Activated CD4-positive, alpha-beta memory T cell treated with anti-CD3 and anti-CD28 coated beads for 36 hours (primary cell): ENCODE data around the gene NBPF11. TPM values are rescaled to one million over a fixed set of nuclear protein-coding genes. Genes with fewer than 3 reads are reported as not detected.
"Not testable (repeated sequence)": the region's sequence is repeated elsewhere in the genome, so short reads cannot be mapped to it uniquely, and the experiment has no call there.

ENCODE experiments used
- CTCF ChIA-PET: fragments of 350-600 bp; sonication (Branson Sonifier 250); formaldehyde crosslinking; loops from one replicate; lab custom pipeline; 2021; ENCODE audit warnings: antibody characterized with exemption, inconsistent platforms; lab: Charles Lee
- POLR2A ChIA-PET: fragments of 350-600 bp; sonication (Branson Sonifier 250); formaldehyde crosslinking; loops from one replicate; lab custom pipeline; 2021; ENCODE audit warnings: antibody characterized with exemption; lab: Charles Lee
- DNase-seq: peaks from one replicate; pipeline ENCODE4 v3.0.0-alpha.2; 2020
- H3K27ac Mint-ChIP-seq: one replicate; pipeline ENCODE4 v1.8.0; 2021; ENCODE audit warnings: mixed read lengths
- H3K27me3 Mint-ChIP-seq: one replicate; pipeline ENCODE4 v1.8.0; 2021; ENCODE audit warnings: mixed read lengths
- H3K36me3 Mint-ChIP-seq: one replicate; pipeline ENCODE4 v1.8.0; 2021; ENCODE audit warnings: mixed read lengths
- H3K4me1 Mint-ChIP-seq: one replicate; pipeline ENCODE4 v1.8.0; 2021; ENCODE audit warnings: low read depth, mixed read lengths
- H3K4me3 Mint-ChIP-seq: one replicate; pipeline ENCODE4 v1.8.0; 2021; ENCODE audit warnings: mild to moderate bottlenecking, mixed read lengths
- H3K9me3 Mint-ChIP-seq: one replicate; pipeline ENCODE4 v1.8.0; 2021; ENCODE audit warnings: mixed read lengths
- intact Hi-C: fragments of 100-400 bp; cut with micrococcal nuclease; formaldehyde crosslinking; loops from one replicate; pipeline ENCODE4 v1.15.1; 2023
- total RNA-seq, 2 experiments: library from RNA; stranded (reverse); gene quantifications; one replicate each; pipeline ENCODE4 v1.2.3, GENCODE V29; 2021

Gene NBPF11
- total RNA-seq, 2 experiments from 2014 or later = 6.9 to 7.8 TPM

- no peak overlapping the region for H3K27ac Mint-ChIP-seq
- intact Hi-C loops = no loop called here
- H3K4me1 Mint-ChIP-seq = peaks cover 9% of the 10 kb centered on the region
- H3K36me3 Mint-ChIP-seq = no peaks in the 10 kb centered on the region
- no peaks in the 10 kb centered on the region for H3K9me3 Mint-ChIP-seq
- DNase-seq = no peak
- no peak overlapping the region for H3K4me3 Mint-ChIP-seq
- CTCF ChIA-PET = no interaction called here
- POLR2A ChIA-PET = no interaction called here
- H3K27me3 Mint-ChIP-seq = peaks cover 18% of the 10 kb centered on the region
Observed at GRCh38 chr1:148160343-148161052, 8.4 kb upstream of the NBPF11 start.

DNA sequence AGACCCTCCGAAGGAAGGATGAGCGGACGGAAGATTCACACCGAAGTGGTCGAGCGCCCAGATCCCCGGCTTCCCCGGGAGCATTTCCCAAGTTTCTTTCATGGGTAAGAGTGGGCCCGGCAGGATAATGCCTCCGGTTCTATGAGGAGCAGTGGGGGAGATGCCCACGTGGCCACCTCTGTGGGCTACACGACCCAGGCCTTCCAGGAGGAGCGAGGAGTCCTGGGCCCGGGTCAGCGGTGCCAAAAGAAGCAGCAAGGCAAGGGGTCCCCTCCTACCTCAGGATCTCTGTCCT is 7.9 kb upstream of the NBPF11 start:
- ChIA-PET POLR2A (no interaction called here), CTCF (no interaction called here)
- H3K9me3 Mint-ChIP-seq = no peaks in the 10 kb centered on the region
- no peak for DNase-seq
- intact Hi-C loops = no loop called here
- peaks cover 20% of the 10 kb centered on the region for H3K27me3 Mint-ChIP-seq
- peaks cover 9% of the 10 kb centered on the region for H3K4me1 Mint-ChIP-seq
- H3K27ac Mint-ChIP-seq = no peak overlapping the region
- H3K36me3 Mint-ChIP-seq = no peaks in the 10 kb centered on the region
- no peak overlapping the region for H3K4me3 Mint-ChIP-seq

GRCh38 chr1:148158341-148159003 is 6.4 kb upstream of the NBPF11 start:
- Mint-ChIP-seq H3K27ac (no peak overlapping the region), H3K27me3 (peaks cover 20% of the 10 kb centered on the region), H3K36me3 (no peaks in the 10 kb centered on the region), H3K4me3 (no peak overlapping the region), H3K4me1 (peaks cover 9% of the 10 kb centered on the region), H3K9me3 (no peaks in the 10 kb centered on the region)
- intact Hi-C loops = no loop called here
- DNase-seq = no peak
- CTCF ChIA-PET = no interaction called here
- POLR2A ChIA-PET = no interaction called here

DNA sequence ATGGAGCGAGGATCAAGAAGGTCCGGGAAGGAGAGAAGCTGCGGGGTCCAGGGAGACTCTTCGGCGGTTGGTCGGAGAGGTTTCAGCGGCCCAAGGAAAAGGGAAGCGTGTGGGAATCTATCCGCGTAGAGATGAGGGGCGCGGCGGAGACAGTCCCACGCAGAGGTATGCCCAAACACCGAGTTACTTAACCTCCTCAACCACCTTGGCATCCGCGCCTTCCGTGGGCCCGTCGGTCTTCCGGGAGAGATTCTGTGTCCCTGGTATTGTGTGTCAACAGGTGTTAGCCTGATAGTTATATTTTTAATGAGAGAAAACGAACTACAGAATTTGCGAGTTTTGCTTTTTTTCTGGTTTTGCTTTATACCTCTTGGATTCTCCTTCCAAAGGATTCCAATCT is 5.7 kb upstream of the NBPF11 start:
- DNase-seq, CTCF ChIA-PET, intact Hi-C loops, H3K36me3 Mint-ChIP-seq, H3K9me3 Mint-ChIP-seq, H3K4me3 Mint-ChIP-seq, H3K27ac Mint-ChIP-seq, POLR2A ChIA-PET: not testable (repeated sequence)
- H3K27me3 Mint-ChIP-seq = peaks cover 20% of the 10 kb centered on the region
- H3K4me1 Mint-ChIP-seq = peaks cover 11% of the 10 kb centered on the region

DNA sequence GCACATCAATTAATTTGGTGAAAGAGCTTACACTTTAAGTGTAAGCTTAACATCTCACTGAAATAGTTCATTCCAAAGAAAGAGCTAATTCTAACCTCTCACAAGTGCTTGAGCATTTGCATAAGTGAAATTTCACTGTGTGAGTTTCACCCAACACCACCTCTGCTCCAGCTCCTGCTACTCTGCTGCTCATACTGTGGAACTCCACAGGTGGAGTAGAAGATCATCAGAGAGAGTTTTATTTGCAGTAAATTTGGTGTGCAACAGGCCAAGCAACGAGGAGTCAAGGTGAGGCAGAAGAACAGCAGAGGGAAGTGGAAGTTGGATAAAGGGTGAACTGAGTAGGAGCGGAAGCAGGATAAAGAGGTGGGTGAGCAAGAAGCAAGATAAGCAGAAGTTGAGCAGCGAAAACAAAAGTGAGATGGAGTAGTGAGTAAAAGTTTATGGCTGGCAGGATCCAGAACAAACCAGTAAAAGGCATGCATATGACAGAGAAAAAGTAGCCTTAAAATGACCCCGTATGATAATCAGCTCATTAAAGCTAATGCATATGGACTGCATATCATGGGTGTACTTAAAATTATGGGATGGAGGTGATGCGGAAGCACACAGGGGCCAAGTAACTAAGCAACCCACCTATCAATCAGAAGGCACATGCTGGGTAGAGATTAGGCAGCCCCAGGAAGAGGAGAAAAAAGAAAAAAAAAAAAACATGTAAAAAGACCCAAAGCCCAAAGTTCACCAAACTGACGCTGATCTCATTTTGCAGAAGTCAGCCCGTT is 3.6 kb upstream of the NBPF11 start:
- H3K27ac Mint-ChIP-seq, H3K36me3 Mint-ChIP-seq, H3K9me3 Mint-ChIP-seq, intact Hi-C loops, H3K4me3 Mint-ChIP-seq, DNase-seq, POLR2A ChIA-PET, CTCF ChIA-PET: not testable (repeated sequence)
- Mint-ChIP-seq H3K4me1 (peaks cover 16% of the 10 kb centered on the region), H3K27me3 (peaks cover 20% of the 10 kb centered on the region)

DNA sequence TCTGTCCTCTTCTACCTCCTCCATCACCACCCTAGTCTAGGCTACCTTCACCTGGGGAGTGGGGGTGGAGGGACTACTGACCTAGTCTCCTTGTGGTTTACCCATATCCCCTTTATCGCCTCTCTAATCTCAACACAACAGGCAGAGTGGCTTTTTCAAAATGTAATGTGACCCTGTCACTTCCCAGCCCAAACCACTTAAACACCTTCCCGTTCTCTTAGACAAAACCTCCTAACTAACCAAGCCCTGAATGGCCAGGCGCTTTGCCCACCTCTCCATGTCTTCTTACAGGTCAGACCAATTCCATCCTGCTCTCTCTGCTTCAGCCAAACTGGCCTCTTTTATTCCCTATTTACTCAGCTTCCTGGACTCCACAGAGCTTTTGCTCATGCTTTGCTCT is 714 bp upstream of the NBPF11 start:
- H3K27me3 Mint-ChIP-seq, H3K36me3 Mint-ChIP-seq, DNase-seq, H3K9me3 Mint-ChIP-seq, CTCF ChIA-PET, POLR2A ChIA-PET, intact Hi-C loops: not testable (repeated sequence)
- Mint-ChIP-seq H3K4me3 (peak overlapping the region; percentile 54), H3K4me1 (peaks cover 12% of the 10 kb centered on the region), H3K27ac (peak overlapping the region; percentile 54)

- H3K27me3 Mint-ChIP-seq, H3K9me3 Mint-ChIP-seq, CTCF ChIA-PET, H3K36me3 Mint-ChIP-seq, POLR2A ChIA-PET, H3K27ac Mint-ChIP-seq, intact Hi-C loops: not testable (repeated sequence)
- Mint-ChIP-seq H3K4me1 (peaks cover 12% of the 10 kb centered on the region), H3K4me3 (peak overlapping the region; percentile 95)
- DNase-seq = peak; percentile 36
Observed at GRCh38 chr1:148151371-148151819, 686 bp downstream of the NBPF11 start.

GRCh38 chr1:148150945-148151344 is 1.1 kb downstream of the NBPF11 start:
- CTCF ChIA-PET, H3K27me3 Mint-ChIP-seq, POLR2A ChIA-PET, intact Hi-C loops, H3K27ac Mint-ChIP-seq, H3K36me3 Mint-ChIP-seq, H3K9me3 Mint-ChIP-seq: not testable (repeated sequence)
- DNase-seq = peak; percentile 21
- H3K4me3 Mint-ChIP-seq = peak overlapping the region; percentile 95
- H3K4me1 Mint-ChIP-seq = peaks cover 11% of the 10 kb centered on the region

- POLR2A ChIA-PET, CTCF ChIA-PET, H3K27me3 Mint-ChIP-seq, H3K36me3 Mint-ChIP-seq, H3K27ac Mint-ChIP-seq, DNase-seq, H3K4me3 Mint-ChIP-seq, intact Hi-C loops, H3K4me1 Mint-ChIP-seq, H3K9me3 Mint-ChIP-seq: not testable (repeated sequence)
Observed at GRCh38 chr1:148150014-148150413, 2.1 kb downstream of the NBPF11 start.

DNA sequence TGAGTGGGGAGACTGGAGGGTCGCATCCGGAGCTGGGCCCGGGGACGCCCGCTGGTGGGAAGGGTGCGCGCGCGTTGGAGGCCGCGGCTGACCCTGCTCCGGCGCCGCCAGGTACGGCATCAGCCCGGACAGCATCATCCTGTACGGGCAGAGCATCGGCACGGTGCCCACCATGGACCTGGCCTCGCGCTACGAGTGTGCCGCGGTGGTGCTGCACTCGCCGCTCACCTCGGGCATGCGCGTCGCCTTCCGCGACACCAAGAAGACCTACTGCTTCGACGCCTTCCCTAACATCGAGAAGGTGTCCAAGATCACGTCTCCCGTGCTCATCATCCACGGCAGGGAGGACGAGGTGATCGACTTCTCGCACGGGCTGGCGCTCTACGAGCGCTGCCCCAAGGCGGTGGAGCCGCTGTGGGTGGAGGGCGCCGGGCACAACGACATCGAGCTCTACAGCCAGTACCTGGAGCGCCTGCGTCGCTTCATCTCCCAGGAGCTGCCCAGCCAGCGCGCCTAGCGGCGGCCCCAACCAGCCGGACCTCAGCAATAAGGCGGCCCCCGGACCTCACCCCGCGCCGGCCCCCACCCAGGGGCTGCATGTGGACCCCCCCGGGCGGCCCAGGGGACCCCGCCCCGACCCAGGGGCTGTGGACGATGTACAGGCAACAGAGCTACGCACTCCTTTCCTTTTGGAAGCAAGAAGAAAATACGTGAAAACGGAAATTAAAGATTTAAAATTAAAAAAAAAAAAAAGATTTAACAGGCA is 2.8 kb downstream of the NBPF11 start:
- intact Hi-C loops, H3K27me3 Mint-ChIP-seq, CTCF ChIA-PET, POLR2A ChIA-PET, H3K36me3 Mint-ChIP-seq, H3K4me3 Mint-ChIP-seq, H3K9me3 Mint-ChIP-seq, H3K27ac Mint-ChIP-seq, DNase-seq, H3K4me1 Mint-ChIP-seq: not testable (repeated sequence)

DNA sequence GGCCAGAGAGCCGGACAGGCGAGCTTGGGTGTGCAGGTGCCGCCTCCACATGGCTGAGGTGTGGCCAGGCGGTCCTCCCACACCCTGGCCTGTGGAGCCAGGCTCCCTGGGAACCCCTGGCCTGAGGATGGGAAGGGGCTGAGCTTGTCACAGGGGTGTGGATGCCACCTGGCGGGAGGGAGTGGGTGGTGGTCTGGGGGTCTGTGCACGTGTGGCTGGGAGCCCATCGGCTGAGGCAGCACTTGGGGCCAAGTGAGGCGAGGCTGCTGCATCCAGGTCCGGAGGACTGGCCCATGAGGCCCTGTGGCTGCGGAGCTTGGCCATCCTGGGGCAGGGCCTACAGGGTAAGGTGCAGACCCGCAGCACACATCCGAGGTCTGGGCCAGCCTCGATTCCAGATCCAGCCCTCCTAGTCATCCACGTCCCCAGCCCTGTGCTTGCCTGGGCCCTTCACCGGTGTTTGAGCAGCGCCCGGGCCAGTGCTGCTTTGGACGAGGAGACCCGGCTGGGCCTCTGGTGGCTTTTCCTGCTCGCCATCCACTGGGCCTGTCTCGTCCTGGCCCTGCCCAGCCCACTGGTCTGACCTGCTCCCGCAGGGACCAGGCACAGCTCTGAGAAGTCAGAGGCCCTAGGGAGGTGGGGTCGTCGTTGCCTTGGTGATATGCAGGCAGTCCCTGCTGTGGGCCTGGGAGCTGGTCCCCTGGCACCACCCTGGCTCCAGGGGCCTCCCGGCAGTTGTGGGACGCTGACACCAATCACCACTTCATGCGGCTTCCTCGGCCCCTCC is 4.8 kb downstream of the NBPF11 start:
- intact Hi-C loops, H3K36me3 Mint-ChIP-seq, DNase-seq, H3K4me1 Mint-ChIP-seq, POLR2A ChIA-PET, H3K4me3 Mint-ChIP-seq, CTCF ChIA-PET, H3K27ac Mint-ChIP-seq, H3K27me3 Mint-ChIP-seq, H3K9me3 Mint-ChIP-seq: not testable (repeated sequence)
